ENCODE data around the gene NRSN2. TPM values are rescaled to one million over a fixed set of nuclear protein-coding genes. Genes with fewer than 3 reads are reported as not detected.
"Not testable (repeated sequence)": the region's sequence is repeated elsewhere in the genome, so short reads cannot be mapped to it uniquely, and the experiment has no call there.

The NRSN2 gene
- total RNA-seq, 1 experiment from 2014 or later = 43.4 TPM

DNA sequence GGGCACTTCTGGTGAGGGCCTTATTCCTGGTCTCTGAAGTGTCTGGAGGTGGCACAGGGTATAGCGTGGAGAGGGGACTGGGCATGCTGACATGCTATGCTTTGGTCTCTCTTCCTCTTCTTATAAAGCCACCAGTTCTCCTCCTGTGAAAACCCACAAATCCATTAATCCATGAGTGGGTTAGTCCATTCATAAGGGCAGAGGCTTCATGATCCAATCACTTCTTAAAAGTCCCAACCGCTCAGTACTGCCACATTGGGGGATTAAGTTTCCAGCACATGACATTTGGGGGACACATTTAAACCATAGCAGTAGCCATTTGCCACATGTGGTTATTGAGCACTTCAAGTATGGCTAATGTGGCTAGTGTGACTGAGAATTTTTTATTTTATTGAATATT lies 29.8 kb downstream of the NRSN2 start:
- H3K36me3 ChIP-seq (ENCODE audit: insufficient read depth, low read length, poor library complexity, severe bottlenecking) = no peaks in the 10 kb centered on the region
- H3K27ac ChIP-seq (ENCODE audit: low read depth, low read length, poor library complexity, severe bottlenecking) = no peak overlapping the region
- POLR2A ChIA-PET (ENCODE audit: low non-redundant PET) = no interaction called here
- CTCF ChIA-PET = no interaction called here
- intact Hi-C loops (cut with micrococcal nuclease; ENCODE audit: unreplicated experiment) = no loop called here
- TF ChIP-seq, protein P1, sequence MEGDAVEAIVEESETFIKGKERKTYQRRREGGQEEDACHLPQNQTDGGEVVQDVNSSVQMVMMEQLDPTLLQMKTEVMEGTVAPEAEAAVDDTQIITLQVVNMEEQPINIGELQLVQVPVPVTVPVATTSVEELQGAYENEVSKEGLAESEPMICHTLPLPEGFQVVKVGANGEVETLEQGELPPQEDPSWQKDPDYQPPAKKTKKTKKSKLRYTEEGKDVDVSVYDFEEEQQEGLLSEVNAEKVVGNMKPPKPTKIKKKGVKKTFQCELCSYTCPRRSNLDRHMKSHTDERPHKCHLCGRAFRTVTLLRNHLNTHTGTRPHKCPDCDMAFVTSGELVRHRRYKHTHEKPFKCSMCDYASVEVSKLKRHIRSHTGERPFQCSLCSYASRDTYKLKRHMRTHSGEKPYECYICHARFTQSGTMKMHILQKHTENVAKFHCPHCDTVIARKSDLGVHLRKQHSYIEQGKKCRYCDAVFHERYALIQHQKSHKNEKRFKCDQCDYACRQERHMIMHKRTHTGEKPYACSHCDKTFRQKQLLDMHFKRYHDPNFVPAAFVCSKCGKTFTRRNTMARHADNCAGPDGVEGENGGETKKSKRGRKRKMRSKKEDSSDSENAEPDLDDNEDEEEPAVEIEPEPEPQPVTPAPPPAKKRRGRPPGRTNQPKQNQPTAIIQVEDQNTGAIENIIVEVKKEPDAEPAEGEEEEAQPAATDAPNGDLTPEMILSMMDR (conservative IDR thresholded peaks at IDR 0.05; ENCODE audit: low read depth, low read length) = no peak
- TF ChIP-seq EZH2 (IDR thresholded peaks at IDR 0.05; ENCODE audit: borderline replicate concordance, low read depth, low read length, poor library complexity, severe bottlenecking) = no peak
- no peak overlapping the region for H3K4me3 ChIP-seq (ENCODE audit: low read depth, low read length, poor library complexity, severe bottlenecking)
- no peaks in the 10 kb centered on the region for H3K9me3 ChIP-seq (ENCODE audit: low read depth, low read length, poor library complexity, severe bottlenecking)
- no TSS peak for BruUV-seq (replicated peaks)
- no peaks in the 10 kb centered on the region for H3K27me3 ChIP-seq (replicated peaks; ENCODE audit: insufficient read depth, low read depth, low read length, poor library complexity)
- DNase-seq (ENCODE audit: low spot score) = no peak
- peaks cover 33% of the 10 kb centered on the region for H3K4me1 ChIP-seq (ENCODE audit: insufficient read depth, low read length, poor library complexity, severe bottlenecking)

DNA sequence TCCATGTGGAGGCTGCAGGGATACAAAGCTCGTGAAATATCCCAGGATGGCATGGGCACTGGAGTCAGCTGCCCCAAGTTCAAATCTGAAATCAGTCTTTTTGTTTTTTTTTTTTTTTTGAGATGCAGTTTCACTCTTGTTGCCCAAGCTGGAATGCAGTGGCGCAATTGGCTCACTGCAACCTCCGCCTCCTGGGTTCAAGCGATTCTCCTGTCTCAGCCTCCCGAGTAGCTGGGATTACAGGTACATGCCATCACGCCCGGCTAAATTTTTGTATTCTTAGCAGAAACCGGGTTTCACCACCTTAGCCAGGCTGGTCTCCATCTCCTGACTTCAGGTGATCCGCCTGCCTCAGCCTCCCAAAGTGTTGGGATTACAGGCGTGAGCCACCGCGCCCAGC lies 30.7 kb downstream of the NRSN2 start:
- CTCF ChIA-PET; DNase-seq (ENCODE audit: low spot score); H3K4me3 ChIP-seq (ENCODE audit: low read depth, low read length, poor library complexity, severe bottlenecking); H3K27me3 ChIP-seq (replicated peaks; ENCODE audit: insufficient read depth, low read depth, low read length, poor library complexity); H3K9me3 ChIP-seq (ENCODE audit: low read depth, low read length, poor library complexity, severe bottlenecking); H3K27ac ChIP-seq (ENCODE audit: low read depth, low read length, poor library complexity, severe bottlenecking); BruUV-seq (replicated peaks); intact Hi-C loops (cut with micrococcal nuclease; ENCODE audit: unreplicated experiment); H3K36me3 ChIP-seq (ENCODE audit: insufficient read depth, low read length, poor library complexity, severe bottlenecking): not testable (repeated sequence)
- POLR2A ChIA-PET (ENCODE audit: low non-redundant PET) = interaction anchor here (0.6 kb wide), 1 partner anchor 8 kb away, joined by 3 read pairs; no protein-coding TSS in a partner anchor
- H3K4me1 ChIP-seq (ENCODE audit: insufficient read depth, low read length, poor library complexity, severe bottlenecking) = peaks cover 32% of the 10 kb centered on the region

DNA sequence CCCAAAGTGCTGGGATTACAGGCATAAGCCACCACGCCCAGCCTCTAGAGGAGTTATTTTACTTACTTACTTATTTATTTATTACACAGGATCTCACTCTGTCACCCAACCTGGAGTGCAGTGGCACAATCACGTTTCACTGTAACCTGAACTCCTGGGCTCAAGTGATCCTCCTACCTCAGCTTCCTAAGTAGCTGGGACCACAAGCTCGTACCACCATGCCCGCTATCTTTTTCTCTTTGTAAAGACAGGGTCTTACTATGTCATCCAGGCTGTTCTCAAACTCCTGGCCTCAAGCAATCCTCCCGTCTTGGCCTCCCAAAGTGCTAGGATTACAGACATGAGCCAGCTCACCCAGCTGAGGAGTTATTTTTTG lies 32.0 kb downstream of the NRSN2 start:
- TF ChIP-seq, protein P1 (conservative IDR thresholded peaks at IDR 0.05; ENCODE audit: low read depth, low read length) = no peak
- TF ChIP-seq EZH2 (IDR thresholded peaks at IDR 0.05; ENCODE audit: borderline replicate concordance, low read depth, low read length, poor library complexity, severe bottlenecking) = no peak
- peaks cover 8% of the 10 kb centered on the region for H3K36me3 ChIP-seq (ENCODE audit: insufficient read depth, low read length, poor library complexity, severe bottlenecking)
- ChIA-PET CTCF (no interaction called here), POLR2A (ENCODE audit: low non-redundant PET) (no interaction called here)
- peak overlapping the region; percentile 97 for H3K27ac ChIP-seq (ENCODE audit: low read depth, low read length, poor library complexity, severe bottlenecking)
- H3K4me1 ChIP-seq (ENCODE audit: insufficient read depth, low read length, poor library complexity, severe bottlenecking) = peaks cover 31% of the 10 kb centered on the region
- H3K9me3 ChIP-seq (ENCODE audit: low read depth, low read length, poor library complexity, severe bottlenecking) = no peaks in the 10 kb centered on the region
- intact Hi-C loops (cut with micrococcal nuclease; ENCODE audit: unreplicated experiment) = no loop called here
- no peaks in the 10 kb centered on the region for H3K27me3 ChIP-seq (replicated peaks; ENCODE audit: insufficient read depth, low read depth, low read length, poor library complexity)
- BruUV-seq (replicated peaks) = no TSS peak
- no peak for DNase-seq (ENCODE audit: low spot score)
- no peak overlapping the region for H3K4me3 ChIP-seq (ENCODE audit: low read depth, low read length, poor library complexity, severe bottlenecking)
